GM19351 (cell line): ENCODE measurements around the gene PRKCD.

Experiments used
- ATAC-seq: cut with Tn5 transposase; IDR thresholded peaks from one replicate; pipeline ENCODE4 v1.9.1; 2021; ENCODE audit warnings: mild to moderate bottlenecking, moderate library complexity; ENCODE audit not compliant: unreplicated experiment

Gene PRKCD

GRCh38 chr3:53169832-53170324 lies 8.9 kb downstream of the PRKCD start:
- ATAC-seq = no peak

- peak; percentile 32 for ATAC-seq
Observed at GRCh38 chr3:53170325-53171063, 9.5 kb downstream of the PRKCD start.

DNA sequence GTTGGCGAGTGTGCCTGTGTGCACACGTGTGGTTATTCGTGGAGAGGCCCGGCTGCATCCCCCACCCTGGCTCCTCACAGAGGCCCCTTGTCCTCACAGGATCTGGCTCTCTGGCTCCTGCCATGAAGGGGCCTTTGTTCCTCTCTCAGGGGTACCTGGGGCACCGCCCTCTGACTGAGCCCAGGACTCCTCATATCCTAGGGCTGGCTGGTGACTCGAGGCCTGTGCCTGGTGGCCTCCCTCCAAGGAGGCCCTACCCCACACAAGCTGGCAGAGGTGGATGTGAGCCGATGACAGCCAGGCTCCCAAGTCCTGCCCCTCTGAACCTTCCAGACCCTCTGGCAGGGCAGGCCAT lies 10.0 kb downstream of the PRKCD start:
- ATAC-seq = no peak

- no peak for ATAC-seq
Observed at GRCh38 chr3:53171827-53172505, 11.0 kb downstream of the PRKCD start.

- no peak for ATAC-seq
Observed at GRCh38 chr3:53173107-53173506, 12.1 kb downstream of the PRKCD start.

GRCh38 chr3:53174346-53175250 lies 13.6 kb downstream of the PRKCD start:
- ATAC-seq = peak; percentile 86

DNA sequence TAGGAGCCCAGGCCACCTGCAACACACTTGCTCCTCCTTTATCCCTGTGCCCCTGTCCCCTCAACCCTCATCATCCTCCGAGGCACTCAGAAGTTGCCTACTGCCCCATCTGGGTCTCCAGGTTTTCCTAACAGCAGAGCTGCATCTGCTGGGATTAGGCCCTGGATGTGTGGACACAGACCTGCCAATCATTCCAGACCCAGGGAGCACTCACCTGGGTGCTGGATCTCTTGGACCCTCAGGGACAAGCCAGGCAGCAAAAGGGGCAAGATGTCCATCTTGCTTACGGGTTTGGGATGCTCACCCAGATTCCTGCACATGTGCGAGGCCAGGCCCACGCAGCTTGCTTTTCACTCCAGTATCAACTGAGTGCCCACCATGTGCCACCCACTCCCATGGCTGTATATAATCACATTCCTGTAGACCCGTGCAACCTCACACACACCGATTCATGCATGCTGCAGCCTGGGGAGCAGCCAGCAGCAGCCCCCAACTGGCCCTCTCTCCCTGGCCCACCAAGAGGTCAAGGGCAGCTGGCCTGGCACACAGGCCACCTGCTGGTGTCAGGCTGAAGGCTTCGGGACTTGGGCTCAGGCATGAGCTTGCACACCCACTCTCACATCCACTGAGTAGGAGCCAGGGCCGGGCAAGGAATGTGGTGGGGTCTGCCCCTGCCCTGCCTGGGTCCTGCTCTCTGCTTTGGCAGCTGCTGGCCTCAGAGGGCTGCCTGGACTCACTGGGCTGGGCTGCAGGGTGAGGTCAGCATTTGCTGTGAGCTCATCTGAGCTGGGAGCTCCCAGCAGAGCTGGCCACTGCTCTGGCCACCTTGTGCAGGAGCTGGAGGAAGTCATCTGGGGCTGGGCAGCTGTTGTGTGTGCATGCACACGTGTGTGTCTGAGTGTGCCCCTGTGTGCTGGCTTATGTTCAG lies 14.9 kb downstream of the PRKCD start:
- ATAC-seq = no peak

DNA sequence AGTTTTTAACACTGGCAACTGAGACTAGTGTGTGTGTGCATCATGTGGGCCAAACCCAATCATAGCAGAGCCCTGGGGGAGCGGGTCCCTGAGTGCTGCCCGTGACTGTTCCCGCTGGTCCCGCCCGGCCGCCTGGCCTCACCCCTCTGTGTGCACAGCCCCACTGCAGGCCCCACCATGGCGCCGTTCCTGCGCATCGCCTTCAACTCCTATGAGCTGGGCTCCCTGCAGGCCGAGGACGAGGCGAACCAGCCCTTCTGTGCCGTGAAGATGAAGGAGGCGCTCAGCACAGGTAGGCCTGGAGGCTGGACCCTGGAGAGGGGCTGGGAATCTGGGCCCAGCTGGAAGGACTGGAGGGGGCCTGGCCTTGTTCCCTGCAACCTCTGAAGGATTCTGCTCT lies 17.2 kb downstream of the PRKCD start:
- ATAC-seq = no peak

GRCh38 chr3:53179580-53179979 lies 18.6 kb downstream of the PRKCD start:
- ATAC-seq = no peak

DNA sequence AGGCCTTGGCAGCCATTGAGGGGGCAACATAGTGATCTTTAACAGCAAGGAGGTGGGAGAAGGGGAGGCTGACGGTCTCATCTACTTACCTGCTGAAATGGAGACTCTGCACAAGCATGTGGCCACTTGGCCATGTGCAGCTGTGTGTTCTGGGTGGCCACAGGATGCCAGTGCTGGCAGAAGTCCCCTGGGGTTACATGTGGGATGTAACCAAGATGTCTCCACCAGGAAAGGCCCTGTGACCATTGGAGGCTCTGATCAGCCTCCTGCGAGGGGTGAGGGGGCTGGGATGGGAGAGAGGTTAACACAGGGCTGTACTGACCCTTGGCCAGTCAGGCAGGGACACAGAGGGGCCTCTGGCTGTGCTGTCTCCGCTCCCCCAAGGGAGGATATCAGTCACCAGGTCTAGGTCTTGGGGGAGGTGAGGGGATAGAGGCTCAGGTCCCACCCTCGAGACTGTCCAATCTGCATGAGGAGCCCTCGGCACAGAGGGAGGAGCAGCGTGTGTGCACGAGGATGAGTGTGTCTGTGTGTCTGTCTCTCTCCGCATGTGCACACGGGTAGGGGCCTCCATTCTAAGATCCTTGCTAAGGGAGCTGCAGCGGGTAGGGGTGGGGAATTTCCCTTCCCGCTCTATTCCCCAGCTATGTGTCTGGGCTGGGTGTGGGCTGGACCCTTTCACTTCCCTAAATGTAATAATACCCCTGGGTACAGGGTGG lies 19.5 kb downstream of the PRKCD start:
- ATAC-seq = peak; percentile 96

GRCh38 chr3:53181024-53181371 lies 20.0 kb downstream of the PRKCD start:
- peak; percentile 21 for ATAC-seq

- no peak for ATAC-seq
Observed at GRCh38 chr3:53181528-53181927, 20.5 kb downstream of the PRKCD start.

- no peak for ATAC-seq
Observed at GRCh38 chr3:53182764-53183355, 21.9 kb downstream of the PRKCD start.

GRCh38 chr3:53183514-53183913 lies 22.5 kb downstream of the PRKCD start:
- no peak for ATAC-seq

- ATAC-seq = no peak
Observed at GRCh38 chr3:53184701-53185100, 23.7 kb downstream of the PRKCD start.

DNA sequence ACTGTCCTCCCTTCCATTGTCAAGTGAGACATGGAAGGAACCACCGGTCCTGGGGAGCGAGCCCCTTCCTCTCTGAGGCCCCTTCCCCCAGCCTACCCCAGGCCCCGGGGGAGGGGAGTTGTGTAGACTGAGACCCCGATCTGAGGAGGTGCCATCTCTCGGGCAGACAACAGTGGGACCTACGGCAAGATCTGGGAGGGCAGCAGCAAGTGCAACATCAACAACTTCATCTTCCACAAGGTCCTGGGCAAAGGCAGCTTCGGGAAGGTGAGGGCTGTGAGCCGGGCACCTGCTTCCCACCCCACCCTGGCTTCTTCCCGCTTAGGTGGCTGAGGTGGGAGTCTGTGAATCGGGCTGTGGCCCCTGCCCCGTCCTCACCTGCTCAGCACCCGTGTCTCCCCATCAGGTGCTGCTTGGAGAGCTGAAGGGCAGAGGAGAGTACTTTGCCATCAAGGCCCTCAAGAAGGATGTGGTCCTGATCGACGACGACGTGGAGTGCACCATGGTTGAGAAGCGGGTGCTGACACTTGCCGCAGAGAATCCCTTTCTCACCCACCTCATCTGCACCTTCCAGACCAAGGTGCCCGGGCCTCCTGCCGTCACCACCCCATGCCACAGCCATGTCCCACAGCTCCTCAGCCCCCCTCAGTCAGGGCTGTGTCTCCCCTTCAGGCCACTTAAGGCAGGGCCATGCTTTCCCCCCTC lies 24.9 kb downstream of the PRKCD start:
- ATAC-seq = no peak

DNA sequence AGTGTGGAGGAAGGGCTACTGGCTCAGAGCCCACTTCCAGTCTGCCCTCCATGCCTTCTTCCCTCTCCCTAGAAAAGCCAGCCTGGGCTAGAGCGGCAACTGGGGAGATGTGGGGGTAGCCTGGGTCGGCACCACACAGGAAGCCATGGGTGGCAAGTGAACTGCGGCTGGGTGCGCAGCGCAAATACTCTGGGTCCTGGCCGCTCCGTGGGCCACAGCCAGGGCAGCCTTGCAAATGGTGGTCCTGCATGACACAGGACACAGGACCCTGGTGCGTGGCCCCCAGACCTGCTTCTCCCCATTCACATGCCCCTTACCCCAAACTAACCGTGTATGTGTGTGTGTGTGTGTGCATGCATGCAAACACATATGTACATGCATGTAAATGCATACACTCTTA lies 25.7 kb downstream of the PRKCD start:
- ATAC-seq = no peak

GRCh38 chr3:53187430-53187829 lies 26.4 kb downstream of the PRKCD start:
- ATAC-seq = no peak

- no peak for ATAC-seq
Observed at GRCh38 chr3:53188136-53188685, 27.2 kb downstream of the PRKCD start.
